ENCODE measurements around the gene GARNL3.

GRCh38 chr9:127362829-127363228 lies 98.3 kb downstream of the GARNL3 start:
- TF ChIP-seq POLR2A (IDR thresholded peaks at IDR 0.05; ENCODE audit: low read depth) (no peak), POLR2AphosphoS5 (IDR thresholded peaks at IDR 0.05) (no peak)
- TF ChIP-seq, protein P1, sequence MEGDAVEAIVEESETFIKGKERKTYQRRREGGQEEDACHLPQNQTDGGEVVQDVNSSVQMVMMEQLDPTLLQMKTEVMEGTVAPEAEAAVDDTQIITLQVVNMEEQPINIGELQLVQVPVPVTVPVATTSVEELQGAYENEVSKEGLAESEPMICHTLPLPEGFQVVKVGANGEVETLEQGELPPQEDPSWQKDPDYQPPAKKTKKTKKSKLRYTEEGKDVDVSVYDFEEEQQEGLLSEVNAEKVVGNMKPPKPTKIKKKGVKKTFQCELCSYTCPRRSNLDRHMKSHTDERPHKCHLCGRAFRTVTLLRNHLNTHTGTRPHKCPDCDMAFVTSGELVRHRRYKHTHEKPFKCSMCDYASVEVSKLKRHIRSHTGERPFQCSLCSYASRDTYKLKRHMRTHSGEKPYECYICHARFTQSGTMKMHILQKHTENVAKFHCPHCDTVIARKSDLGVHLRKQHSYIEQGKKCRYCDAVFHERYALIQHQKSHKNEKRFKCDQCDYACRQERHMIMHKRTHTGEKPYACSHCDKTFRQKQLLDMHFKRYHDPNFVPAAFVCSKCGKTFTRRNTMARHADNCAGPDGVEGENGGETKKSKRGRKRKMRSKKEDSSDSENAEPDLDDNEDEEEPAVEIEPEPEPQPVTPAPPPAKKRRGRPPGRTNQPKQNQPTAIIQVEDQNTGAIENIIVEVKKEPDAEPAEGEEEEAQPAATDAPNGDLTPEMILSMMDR (IDR thresholded peaks at IDR 0.05), result no peak
